ENCODE measurements around the gene COL4A1.

GRCh38 chr13:110275931-110276552 is 30.9 kb downstream of the COL4A1 start:
- TF ChIP-seq GATA2 (IDR thresholded peaks at IDR 0.05; ENCODE audit: low read depth, low read length) (no peak), GATA3 (IDR thresholded peaks at IDR 0.05; ENCODE audit: low read depth, low read length) (no peak)

Data from SH-SY5Y (cell line).